Measurements from ENCODE around the gene SPAAR. TPM values are rescaled to one million over a fixed set of nuclear protein-coding genes. Genes with fewer than 3 reads are reported as not detected.

SPAAR gene
- total RNA-seq, 1 experiment from 2014 or later: not detected

DNA sequence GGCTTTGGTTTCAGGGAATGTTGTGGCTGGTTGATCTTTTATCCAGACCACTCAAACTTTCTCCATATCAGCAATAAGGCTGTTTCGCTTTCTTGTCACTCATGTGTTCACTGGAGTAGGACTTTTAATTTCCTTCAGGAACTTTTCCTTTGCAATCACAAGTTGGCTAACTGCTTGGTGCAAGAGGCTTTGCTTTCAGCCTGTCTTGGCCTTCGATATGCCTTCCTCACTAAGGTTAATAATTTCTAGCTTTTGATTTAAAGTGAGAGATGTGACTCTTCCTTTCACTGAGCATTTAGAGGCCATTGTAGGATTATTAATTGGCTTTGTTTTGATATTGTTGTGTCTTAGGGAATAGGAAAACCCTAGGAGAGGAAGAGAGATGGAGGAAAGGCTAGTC lies 10.3 kb upstream of the SPAAR start:
- H3K9ac ChIP-seq (ENCODE audit: extremely low read depth, insufficient read length, low read length): no peak overlapping the region
- H3K23me2 ChIP-seq (ENCODE audit: insufficient read length, low read depth, low read length, poor library complexity, severe bottlenecking): no peaks in the 10 kb centered on the region
- H3K18ac ChIP-seq (ENCODE audit: insufficient read length, low read depth, low read length): no peak overlapping the region
- Mint-ChIP-seq H3K4me3 (no peak overlapping the region; a peak in 1 of 5 replicates), H3K9me3 (no peaks in the 10 kb centered on the region), H3K36me3 (ENCODE audit: insufficient read depth in 1 of 3, low read depth in 3 of 3) (no peaks in the 10 kb centered on the region), H3K27me3 (ENCODE audit: low read depth) (peaks cover 7% of the 10 kb centered on the region), H3K4me1 (no peaks in the 10 kb centered on the region), H3K27ac (no peak overlapping the region)
- WGBS (ENCODE audit: extremely low coverage, insufficient read length, low lambda C conversion rate): no CpG with 5 or more reads among the region's 2 CpGs
- no peak overlapping the region for H2BK15ac ChIP-seq (ENCODE audit: low read depth, low read length)
- no peak overlapping the region for H4K91ac ChIP-seq (ENCODE audit: insufficient read length, low read depth, low read length)
- no peaks in the 10 kb centered on the region for H3K9me3 ChIP-seq (ENCODE audit: control insufficient read depth, low read depth, low read length)
- H2BK120ac ChIP-seq (ENCODE audit: low read depth, low read length, poor library complexity, severe bottlenecking): no peak overlapping the region
- H3K79me2 ChIP-seq (ENCODE audit: insufficient read depth, low read length): no peaks in the 10 kb centered on the region
- H3K4ac ChIP-seq (ENCODE audit: low read depth, low read length): no peak overlapping the region
- no peak overlapping the region for H4K5ac ChIP-seq (ENCODE audit: insufficient read length, low read depth, low read length)
- DNase-seq: no peak
- H2AFZ ChIP-seq (ENCODE audit: low read length): no peak overlapping the region
- no peak overlapping the region for H3K4me2 ChIP-seq (ENCODE audit: insufficient read depth, insufficient read length, low read length)
- H3K23ac ChIP-seq (ENCODE audit: insufficient read length, low read depth, low read length): no peak overlapping the region
- no peaks in the 10 kb centered on the region for H3K4me1 ChIP-seq (ENCODE audit: insufficient read depth, low read length)
- H3K79me1 ChIP-seq (ENCODE audit: insufficient read depth, low read depth, low read length, poor library complexity, severe bottlenecking): no peaks in the 10 kb centered on the region
- no peak overlapping the region for H3T11ph ChIP-seq (ENCODE audit: low read length)
- no peaks in the 10 kb centered on the region for H4K20me1 ChIP-seq (ENCODE audit: control insufficient read depth, insufficient read depth, insufficient read length)
- no peaks in the 10 kb centered on the region for H3K27me3 ChIP-seq (ENCODE audit: insufficient read depth, low read length)
- no peak overlapping the region for H3K27ac ChIP-seq (ENCODE audit: insufficient read length, low read depth, low read length)
- no peak overlapping the region for H2BK5ac ChIP-seq (ENCODE audit: insufficient read length, low read length)
- no peak overlapping the region for H3K56ac ChIP-seq (ENCODE audit: insufficient read length, low read depth, low read length)
- no peak overlapping the region for H4K8ac ChIP-seq (replicated peaks; ENCODE audit: insufficient read length, low read depth, low read length)
- TF ChIP-seq, protein P1, sequence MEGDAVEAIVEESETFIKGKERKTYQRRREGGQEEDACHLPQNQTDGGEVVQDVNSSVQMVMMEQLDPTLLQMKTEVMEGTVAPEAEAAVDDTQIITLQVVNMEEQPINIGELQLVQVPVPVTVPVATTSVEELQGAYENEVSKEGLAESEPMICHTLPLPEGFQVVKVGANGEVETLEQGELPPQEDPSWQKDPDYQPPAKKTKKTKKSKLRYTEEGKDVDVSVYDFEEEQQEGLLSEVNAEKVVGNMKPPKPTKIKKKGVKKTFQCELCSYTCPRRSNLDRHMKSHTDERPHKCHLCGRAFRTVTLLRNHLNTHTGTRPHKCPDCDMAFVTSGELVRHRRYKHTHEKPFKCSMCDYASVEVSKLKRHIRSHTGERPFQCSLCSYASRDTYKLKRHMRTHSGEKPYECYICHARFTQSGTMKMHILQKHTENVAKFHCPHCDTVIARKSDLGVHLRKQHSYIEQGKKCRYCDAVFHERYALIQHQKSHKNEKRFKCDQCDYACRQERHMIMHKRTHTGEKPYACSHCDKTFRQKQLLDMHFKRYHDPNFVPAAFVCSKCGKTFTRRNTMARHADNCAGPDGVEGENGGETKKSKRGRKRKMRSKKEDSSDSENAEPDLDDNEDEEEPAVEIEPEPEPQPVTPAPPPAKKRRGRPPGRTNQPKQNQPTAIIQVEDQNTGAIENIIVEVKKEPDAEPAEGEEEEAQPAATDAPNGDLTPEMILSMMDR (conservative IDR thresholded peaks at IDR 0.05): no peak
- no peak overlapping the region for H2BK12ac ChIP-seq (ENCODE audit: insufficient read length, low read depth, low read length)
- no peak overlapping the region for H3K14ac ChIP-seq (ENCODE audit: insufficient read depth, low read length)
- no peak overlapping the region for H2BK20ac ChIP-seq (ENCODE audit: low read depth, low read length, poor library complexity, severe bottlenecking)
- no peak overlapping the region for H2AK5ac ChIP-seq (ENCODE audit: insufficient read length, low read length)
